Suprapubic skin (tissue), 4 donors: Measurements from ENCODE around the gene TMTC1. TPM values are rescaled to one million over a fixed set of nuclear protein-coding genes. Genes with fewer than 3 reads are reported as not detected.

ENCODE experiments used
- DNase-seq, 2 donors: peaks; one replicate each; pipeline ENCODE4 v3.0.0-alpha.2; 2019; ENCODE audit warnings: low spot score in 2 of 2
- H3K27ac ChIP-seq: fragments of 200-600 bp; sonication (generic); one replicate; pipeline ENCODE4 v1.5.1; 2019
- H3K27me3 ChIP-seq: fragments of 200-600 bp; sonication (generic); one replicate; pipeline ENCODE4 v1.5.1; 2019
- H3K36me3 ChIP-seq: fragments of 200-600 bp; sonication (generic); one replicate; pipeline ENCODE4 v1.5.1; 2019
- H3K4me1 ChIP-seq: fragments of 200-600 bp; sonication (generic); one replicate; pipeline ENCODE4 v1.5.1; 2019
- H3K4me3 ChIP-seq: fragments of 200-600 bp; sonication (generic); one replicate; pipeline ENCODE4 v1.5.1; 2019; ENCODE audit warnings: mild to moderate bottlenecking
- H3K9me3 ChIP-seq: fragments of 200-600 bp; sonication (generic); one replicate; pipeline ENCODE4 v1.5.1; 2019
- CTCF ChIP-seq, 2 donors: fragments of 200-600 bp in 1 of 2; fragments of 450-650 bp in 1 of 2; sonication (generic) in 1 of 2; IDR thresholded peaks; one replicate each; pipeline ENCODE4 v1.5.1; 2016 to 2019; ENCODE audit warnings: antibody characterized with exemption in 2 of 2, mild to moderate bottlenecking in 1 of 2, moderate library complexity in 1 of 2
- EP300 ChIP-seq: sonication (generic); formaldehyde crosslinking; IDR thresholded peaks from one replicate; pipeline ENCODE4 v1.6.1; 2017; ENCODE audit warnings: antibody characterized with exemption
- POLR2A ChIP-seq, 2 donors: fragments of 450-650 bp; IDR thresholded peaks; one replicate each; pipeline ENCODE4 v1.6.1; 2017; ENCODE audit warnings: antibody characterized with exemption in 2 of 2, mild to moderate bottlenecking in 2 of 2, moderate library complexity in 2 of 2
- POLR2AphosphoS5 ChIP-seq, 3 donors: sonication (generic); formaldehyde crosslinking; IDR thresholded peaks; one replicate each; pipeline ENCODE4 v1.6.1; 2017; ENCODE audit warnings: antibody characterized with exemption in 3 of 3
- WGBS: methylation state at CpG from one replicate; pipeline ENCODE4 v1.1.5; 2018; 5-methylcytosine and 5-hydroxymethylcytosine counted together
- total RNA-seq, 4 donors: library from RNA; depleted of rRNA; stranded (reverse); fragments of >200 nt; gene quantifications; one replicate each; pipeline ENCODE4 v1.1.0, GENCODE V29; 2016

Gene TMTC1
- total RNA-seq, 4 donors from 2014 or later, result 11.0 to 25.8 (median 19.5) TPM

DNA sequence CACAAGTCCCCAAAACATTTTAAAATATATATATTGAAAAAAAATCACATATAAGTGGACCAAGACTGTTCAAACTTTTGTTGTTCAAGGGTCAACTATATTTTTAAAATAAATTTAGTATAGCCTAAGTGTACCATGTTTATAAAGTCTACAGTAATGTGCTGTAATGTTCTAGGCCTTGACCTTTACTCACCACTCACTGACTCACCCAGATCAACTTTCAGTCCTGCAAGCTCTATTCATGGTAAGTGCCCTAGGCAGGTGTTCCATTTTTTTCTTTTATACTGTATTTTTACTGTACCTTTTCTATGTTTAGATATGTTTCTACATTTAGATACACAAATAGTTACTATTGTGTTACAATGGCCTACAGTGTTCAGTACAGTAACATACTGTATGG is 23.4 kb upstream of the TMTC1 start:
- Histone ChIP-seq H3K9me3 (no peaks in the 10 kb centered on the region), H3K36me3 (no peaks in the 10 kb centered on the region), H3K27me3 (no peaks in the 10 kb centered on the region), H3K4me3 (no peak overlapping the region), H3K27ac (no peak overlapping the region), H3K4me1 (no peaks in the 10 kb centered on the region)
- DNase-seq, result no peak
- TF ChIP-seq POLR2A (IDR thresholded peaks at IDR 0.05), result no peak
- TF ChIP-seq EP300, result no peak
- no peak for TF ChIP-seq POLR2AphosphoS5 (IDR thresholded peaks at IDR 0.05)
- TF ChIP-seq CTCF (IDR thresholded peaks at IDR 0.05), result no peak

DNA sequence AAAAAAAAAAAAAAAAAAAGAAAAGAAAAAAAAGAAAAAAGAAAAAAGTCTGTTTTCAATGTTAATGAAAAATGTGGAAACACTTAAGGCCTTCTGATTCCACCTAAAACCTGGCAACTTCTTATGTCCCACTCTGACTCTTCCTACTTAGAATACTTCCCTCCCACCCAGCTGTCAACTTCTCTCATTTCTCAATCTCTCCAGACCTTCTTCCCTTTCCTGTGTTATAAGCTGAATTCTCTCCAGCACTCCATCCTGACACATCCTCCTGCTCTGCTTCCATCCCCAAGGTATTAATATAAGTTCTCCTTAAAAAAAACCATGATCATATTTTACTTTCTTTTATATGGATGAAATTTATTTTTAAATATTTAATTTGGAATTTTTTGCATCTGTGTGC is 20.3 kb upstream of the TMTC1 start:
- H3K27ac ChIP-seq, result no peak overlapping the region
- no peaks in the 10 kb centered on the region for H3K27me3 ChIP-seq
- DNase-seq, result no peak
- TF ChIP-seq EP300, result no peak
- TF ChIP-seq POLR2A (IDR thresholded peaks at IDR 0.05), result no peak
- H3K4me1 ChIP-seq, result no peaks in the 10 kb centered on the region
- H3K4me3 ChIP-seq, result no peak overlapping the region
- no peaks in the 10 kb centered on the region for H3K9me3 ChIP-seq
- H3K36me3 ChIP-seq, result no peaks in the 10 kb centered on the region

DNA sequence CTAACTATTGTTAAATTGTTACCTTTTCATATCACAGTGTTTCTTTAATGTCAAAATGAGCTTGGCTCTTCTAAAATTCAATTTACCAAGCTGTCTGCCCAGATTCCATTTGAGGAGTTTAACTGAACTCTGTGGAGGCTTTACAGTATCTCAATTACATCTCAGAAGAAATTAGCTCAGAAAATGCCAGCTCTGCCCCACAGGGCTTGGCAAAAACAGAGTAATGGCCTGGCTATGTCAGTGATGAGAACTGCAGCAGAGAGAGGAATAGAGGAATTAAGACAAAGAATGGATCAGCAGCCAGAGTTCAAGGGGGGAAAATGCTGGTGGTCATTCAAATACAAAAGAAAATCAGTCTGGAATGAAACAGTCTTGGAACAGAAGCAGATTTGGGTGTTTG is 15.8 kb upstream of the TMTC1 start:
- TF ChIP-seq POLR2AphosphoS5 (IDR thresholded peaks at IDR 0.05) (no peak), EP300 (no peak), POLR2A (IDR thresholded peaks at IDR 0.05) (no peak), CTCF (IDR thresholded peaks at IDR 0.05) (no peak)

DNA sequence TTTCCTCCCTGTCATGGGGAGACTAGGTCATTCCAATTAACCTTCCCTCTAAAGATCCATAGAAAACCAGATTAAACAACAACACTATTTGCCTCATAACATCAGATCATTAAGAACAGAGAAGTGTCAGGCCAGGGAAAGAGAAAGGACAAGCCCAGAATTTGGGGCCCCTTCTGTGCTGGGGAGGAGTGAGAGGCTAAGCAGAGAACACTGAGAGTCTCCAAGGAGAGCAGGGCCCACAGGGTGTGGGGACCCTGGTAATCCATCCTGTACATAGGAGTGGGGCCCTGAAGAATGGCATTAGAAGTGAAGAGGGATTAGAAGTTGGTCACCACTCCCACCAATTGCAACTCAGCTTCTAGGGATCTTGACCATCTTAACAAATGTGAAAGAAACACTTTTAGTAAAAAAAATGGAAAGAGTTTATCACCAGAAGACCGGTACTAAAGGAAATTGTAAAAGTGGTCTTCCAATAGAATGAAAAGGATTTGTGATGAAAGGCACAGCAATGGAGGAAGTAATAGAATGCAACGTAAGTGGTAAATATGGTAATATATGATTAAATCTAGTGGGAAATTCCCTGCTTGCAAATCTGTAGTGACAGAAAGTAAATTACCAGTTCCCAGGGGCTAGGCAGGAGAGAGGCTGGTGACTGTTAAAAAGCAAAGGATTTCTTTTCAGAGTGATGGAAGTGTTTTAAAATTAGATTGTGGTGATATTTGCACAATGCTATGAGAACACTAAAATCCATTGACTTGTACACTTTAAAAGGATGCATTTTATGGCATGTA is 14.0 kb upstream of the TMTC1 start:
- H3K9me3 ChIP-seq, result no peaks in the 10 kb centered on the region
- 70% methylated on average over 2 of the region's 2 CpGs for WGBS
- no peak for TF ChIP-seq POLR2AphosphoS5 (IDR thresholded peaks at IDR 0.05)
- TF ChIP-seq CTCF (IDR thresholded peaks at IDR 0.05), result no peak
- no peak for TF ChIP-seq POLR2A (IDR thresholded peaks at IDR 0.05)
- TF ChIP-seq EP300, result no peak
- H3K4me1 ChIP-seq, result peaks cover 21% of the 10 kb centered on the region
- DNase-seq, result no peak
- no peaks in the 10 kb centered on the region for H3K27me3 ChIP-seq
- H3K36me3 ChIP-seq, result no peaks in the 10 kb centered on the region
- no peak overlapping the region for H3K27ac ChIP-seq
- no peak overlapping the region for H3K4me3 ChIP-seq

More for the DNA sequence above, 15.8 kb upstream of the TMTC1 start:
- Histone ChIP-seq H3K27me3 (no peaks in the 10 kb centered on the region), H3K4me1 (peaks cover 21% of the 10 kb centered on the region), H3K4me3 (no peak overlapping the region), H3K36me3 (no peaks in the 10 kb centered on the region), H3K27ac (no peak overlapping the region), H3K9me3 (no peaks in the 10 kb centered on the region)
- DNase-seq, result no peak

DNA sequence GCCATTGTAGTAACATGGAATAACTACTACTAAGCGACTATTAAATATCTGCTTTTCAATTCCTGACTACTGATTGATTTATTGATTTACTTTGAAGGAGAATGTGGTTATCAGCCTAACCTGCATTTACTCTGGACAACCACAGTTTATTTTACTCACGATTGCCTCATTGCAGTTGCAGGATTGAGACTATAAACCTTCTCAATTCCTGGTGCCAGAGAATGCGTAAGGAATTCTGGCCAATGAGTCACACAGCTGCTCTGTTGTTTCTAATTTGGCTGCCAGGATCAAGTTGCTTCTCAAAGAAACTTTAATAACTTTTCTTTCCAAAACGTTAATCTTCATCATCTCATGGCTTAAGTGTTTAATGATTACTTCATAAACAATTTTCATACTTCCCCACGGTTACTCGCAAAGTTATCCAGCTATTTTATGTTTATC is 13.1 kb upstream of the TMTC1 start:
- Histone ChIP-seq H3K36me3 (no peaks in the 10 kb centered on the region), H3K4me3 (no peak overlapping the region), H3K9me3 (no peaks in the 10 kb centered on the region), H3K27me3 (no peaks in the 10 kb centered on the region), H3K27ac (no peak overlapping the region), H3K4me1 (peaks cover 21% of the 10 kb centered on the region)
- 26% methylated on average over 6 of the region's 6 CpGs for WGBS
- TF ChIP-seq POLR2AphosphoS5 (IDR thresholded peaks at IDR 0.05) (peak in 1 of 3 donors; percentile 27), EP300 (no peak)
- DNase-seq, result no peak

- Histone ChIP-seq H3K9me3 (no peaks in the 10 kb centered on the region), H3K27me3 (no peaks in the 10 kb centered on the region), H3K27ac (no peak overlapping the region), H3K4me3 (no peak overlapping the region), H3K36me3 (no peaks in the 10 kb centered on the region), H3K4me1 (peaks cover 21% of the 10 kb centered on the region)
- DNase-seq, result no peak
- WGBS, result 54% methylated on average over 3 of the region's 3 CpGs
- TF ChIP-seq EP300 (no peak), CTCF (IDR thresholded peaks at IDR 0.05) (no peak), POLR2AphosphoS5 (IDR thresholded peaks at IDR 0.05) (no peak), POLR2A (IDR thresholded peaks at IDR 0.05) (no peak)
Measured at GRCh38 chr12:29795715-29796114, 12.0 kb upstream of the TMTC1 start.
